Epithelial cell of prostate (primary cell): ENCODE measurements around the gene DNAL1.
"Not testable (repeated sequence)": the region's sequence is repeated elsewhere in the genome, so short reads cannot be mapped to it uniquely, and the experiment has no call there.

Source experiments
- DNase-seq: peaks from one replicate; pipeline ENCODE4 v3.0.0-alpha.2; 2011; ENCODE audit warnings: low read depth, low spot score
- H3K27ac ChIP-seq: fragments of 450-650 bp; 2 replicates; pipeline ENCODE4 v1.5.1; 2017; ENCODE audit warnings: mild to moderate bottlenecking

Gene DNAL1

GRCh38 chr14:73695997-73696396 lies 51.2 kb downstream of the DNAL1 start:
- DNase-seq = no peak
- peak overlapping the region; percentile 62 for H3K27ac ChIP-seq

- peak; percentile 65 for DNase-seq
Measured at GRCh38 chr14:73696466-73697400, 51.9 kb downstream of the DNAL1 start.

GRCh38 chr14:73700325-73700724 lies 55.5 kb downstream of the DNAL1 start:
- no peak for DNase-seq
- H3K27ac ChIP-seq = no peak overlapping the region

More at GRCh38 chr14:73696466-73697400, 51.9 kb downstream of the DNAL1 start:
- H3K27ac ChIP-seq = peak overlapping the region; percentile 62

GRCh38 chr14:73708076-73708475 lies 63.3 kb downstream of the DNAL1 start:
- not testable (repeated sequence) for H3K27ac ChIP-seq, DNase-seq

GRCh38 chr14:73709904-73710469 lies 65.2 kb downstream of the DNAL1 start:
- DNase-seq = no peak
- no peak overlapping the region for H3K27ac ChIP-seq

- no peak for DNase-seq
Measured at GRCh38 chr14:73710737-73711136, 66.0 kb downstream of the DNAL1 start.

GRCh38 chr14:73712071-73712506 lies 67.3 kb downstream of the DNAL1 start:
- no peak overlapping the region for H3K27ac ChIP-seq
- DNase-seq = no peak

More at GRCh38 chr14:73710737-73711136, 66.0 kb downstream of the DNAL1 start:
- H3K27ac ChIP-seq = no peak overlapping the region

- no peak overlapping the region for H3K27ac ChIP-seq
Measured at GRCh38 chr14:73712540-73713180, 67.9 kb downstream of the DNAL1 start.

GRCh38 chr14:73713206-73713802 lies 68.5 kb downstream of the DNAL1 start:
- peak overlapping the region; percentile 77 for H3K27ac ChIP-seq
- no peak for DNase-seq

More at GRCh38 chr14:73712540-73713180, 67.9 kb downstream of the DNAL1 start:
- no peak for DNase-seq

GRCh38 chr14:73713803-73714655 lies 69.2 kb downstream of the DNAL1 start, which contains the start of gene PNMA1:
Gene PNMA1, minus strand, starts transcription at chr14:73714384. Its CDS starts 745 bp downstream, at chr14:73713639.
- no peak for DNase-seq
- H3K27ac ChIP-seq = peak within 1 kb of the TSS; percentile 77

GRCh38 chr14:73714656-73715081 lies 69.9 kb downstream of the DNAL1 start:
- no peak for DNase-seq
- H3K27ac ChIP-seq = peak overlapping the region; percentile 77

- no peak overlapping the region for H3K27ac ChIP-seq
- no peak for DNase-seq
Measured at GRCh38 chr14:73715707-73716106, 70.9 kb downstream of the DNAL1 start.

- DNase-seq = no peak
- no peak overlapping the region for H3K27ac ChIP-seq
Measured at GRCh38 chr14:73717266-73717665, 72.5 kb downstream of the DNAL1 start.

- DNase-seq = no peak
- no peak overlapping the region for H3K27ac ChIP-seq
Measured at GRCh38 chr14:73717711-73718417, 73.1 kb downstream of the DNAL1 start.

GRCh38 chr14:73718418-73719251 lies 73.8 kb downstream of the DNAL1 start:
- no peak for DNase-seq
- H3K27ac ChIP-seq = no peak overlapping the region

- DNase-seq = no peak
Measured at GRCh38 chr14:73719361-73719760, 74.6 kb downstream of the DNAL1 start.

GRCh38 chr14:73719791-73720190 lies 75.0 kb downstream of the DNAL1 start:
- H3K27ac ChIP-seq = no peak overlapping the region
- DNase-seq = no peak

More at GRCh38 chr14:73719361-73719760, 74.6 kb downstream of the DNAL1 start:
- no peak overlapping the region for H3K27ac ChIP-seq

- H3K27ac ChIP-seq = no peak overlapping the region
- DNase-seq = no peak
Measured at GRCh38 chr14:73720636-73721035, 75.8 kb downstream of the DNAL1 start.
